Measurements from ENCODE around the gene VPS13D. TPM values are rescaled to one million over a fixed set of nuclear protein-coding genes. Genes with fewer than 3 reads are reported as not detected.

The VPS13D gene
- polyA plus RNA-seq, 1 of the 3 experiments (the other 2 are of a cell fraction), result 15.0 TPM

- H3K36me3 ChIP-seq (replicated peaks in 1 of 2; ENCODE audit: control insufficient read depth in 1 of 2, insufficient read depth in 2 of 2, low read length in 1 of 2), result no peaks in the 10 kb centered on the region
- H3K27me3 ChIP-seq (ENCODE audit: insufficient read depth), result no peaks in the 10 kb centered on the region
- peaks cover 24% of the 10 kb centered on the region for H3F3A ChIP-seq (replicated peaks; ENCODE audit: insufficient read depth)
- no peak overlapping the region for H3K4me3 ChIP-seq (ENCODE audit: low read depth in 2 of 2, low read length in 1 of 2)
- no peak overlapping the region for H2AFZ ChIP-seq (ENCODE audit: low read depth)
- H3K4me1 ChIP-seq (ENCODE audit: control insufficient read depth in 1 of 2, insufficient read depth in 2 of 2, low read depth in 1 of 2, low read length in 1 of 2), result peaks cover 36 to 62% of the 10 kb centered on the region in 2 experiments
- peak overlapping the region in 1 of 2 experiments; percentile 94; a peak in 3 of 4 replicates for H3K27ac ChIP-seq (ENCODE audit: low read depth in 2 of 2, low read length in 1 of 2)
- WGBS (ENCODE audit: low lambda C conversion rate), result 96% methylated on average over 6 of the region's 6 CpGs
- no peak for DNase-seq
- no peak overlapping the region for H3K9ac ChIP-seq
- ChIA-PET POLR2A (no interaction called here), CTCF (no interaction called here)
- no peak for TF ChIP-seq POLR2AphosphoS5 (IDR thresholded peaks at IDR 0.05; ENCODE audit: low read depth, low read length)
- TF ChIP-seq, protein P1, sequence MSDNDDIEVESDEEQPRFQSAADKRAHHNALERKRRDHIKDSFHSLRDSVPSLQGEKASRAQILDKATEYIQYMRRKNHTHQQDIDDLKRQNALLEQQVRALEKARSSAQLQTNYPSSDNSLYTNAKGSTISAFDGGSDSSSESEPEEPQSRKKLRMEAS (IDR thresholded peaks at IDR 0.05; ENCODE audit: low read depth), result no peak
- no peak for TF ChIP-seq NRF1 (IDR thresholded peaks at IDR 0.05; ENCODE audit: low read depth, low read length)
- TF ChIP-seq MEF2A (IDR thresholded peaks at IDR 0.05; ENCODE audit: borderline replicate concordance, low read depth), result no peak
- no peak for TF ChIP-seq JUND (IDR thresholded peaks at IDR 0.05)
- TF ChIP-seq TAF1 (IDR thresholded peaks at IDR 0.05; ENCODE audit: borderline replicate concordance, low read depth, low read length), result no peak
- TF ChIP-seq SIN3A (IDR thresholded peaks at IDR 0.05; ENCODE audit: borderline replicate concordance, low read depth, low read length), result no peak
- TF ChIP-seq SMC3 (IDR thresholded peaks at IDR 0.05; ENCODE audit: low read depth, low read length), result no peak
- no peak for TF ChIP-seq FOXM1 (IDR thresholded peaks at IDR 0.05; ENCODE audit: low read depth)
- TF ChIP-seq EZH2phosphoT487 (IDR thresholded peaks at IDR 0.05; ENCODE audit: borderline replicate concordance, low read depth), result no peak
- no peak for TF ChIP-seq FOSL2 (IDR thresholded peaks at IDR 0.05; ENCODE audit: borderline replicate concordance, low read depth)
- TF ChIP-seq TCF12 (IDR thresholded peaks at IDR 0.05), result no peak
- TF ChIP-seq RFX5 (IDR thresholded peaks at IDR 0.05; ENCODE audit: low read length), result no peak
- no peak for TF ChIP-seq TEAD4 (IDR thresholded peaks at IDR 0.05; ENCODE audit: borderline replicate concordance, insufficient read depth)
- TF ChIP-seq, protein P2, sequence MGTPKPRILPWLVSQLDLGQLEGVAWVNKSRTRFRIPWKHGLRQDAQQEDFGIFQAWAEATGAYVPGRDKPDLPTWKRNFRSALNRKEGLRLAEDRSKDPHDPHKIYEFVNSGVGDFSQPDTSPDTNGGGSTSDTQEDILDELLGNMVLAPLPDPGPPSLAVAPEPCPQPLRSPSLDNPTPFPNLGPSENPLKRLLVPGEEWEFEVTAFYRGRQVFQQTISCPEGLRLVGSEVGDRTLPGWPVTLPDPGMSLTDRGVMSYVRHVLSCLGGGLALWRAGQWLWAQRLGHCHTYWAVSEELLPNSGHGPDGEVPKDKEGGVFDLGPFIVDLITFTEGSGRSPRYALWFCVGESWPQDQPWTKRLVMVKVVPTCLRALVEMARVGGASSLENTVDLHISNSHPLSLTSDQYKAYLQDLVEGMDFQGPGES (IDR thresholded peaks at IDR 0.05; ENCODE audit: low read depth, low read length), result no peak
- no peaks in the 10 kb centered on the region for H4K20me1 ChIP-seq (ENCODE audit: insufficient read depth)
- H3K4me2 ChIP-seq, result no peak overlapping the region
- no peaks in the 10 kb centered on the region for H3K79me2 ChIP-seq (ENCODE audit: insufficient read depth)
- H3K9me3 ChIP-seq, result no peaks in the 10 kb centered on the region
- no peaks in the 10 kb centered on the region for H3K9me2 ChIP-seq
These were observed 249.5 kb downstream of the VPS13D start for GRCh38 chr1:12479311-12479710.

- H3K36me3 ChIP-seq (replicated peaks in 1 of 2; ENCODE audit: control insufficient read depth in 1 of 2, insufficient read depth in 2 of 2, low read length in 1 of 2), result no peaks in the 10 kb centered on the region
- no peak overlapping the region for H3K9ac ChIP-seq
- 100% methylated on average over 3 of the region's 3 CpGs for WGBS (ENCODE audit: low lambda C conversion rate)
- no peak overlapping the region for H2AFZ ChIP-seq (ENCODE audit: low read depth)
- no peak overlapping the region for H3K4me3 ChIP-seq (ENCODE audit: low read depth in 2 of 2, low read length in 1 of 2)
- H3K27ac ChIP-seq (ENCODE audit: low read depth in 2 of 2, low read length in 1 of 2), result peak overlapping the region; percentile 73 to 94
- no peaks in the 10 kb centered on the region for H3K79me2 ChIP-seq (ENCODE audit: insufficient read depth)
- no peaks in the 10 kb centered on the region for H3K9me2 ChIP-seq
- H3K4me1 ChIP-seq (ENCODE audit: control insufficient read depth in 1 of 2, insufficient read depth in 2 of 2, low read depth in 1 of 2, low read length in 1 of 2), result peaks cover 36 to 61% of the 10 kb centered on the region in 2 experiments
- CTCF ChIA-PET, result no interaction called here
- 0 out of 2 replicates have a peak overlapping the region, but pooled peaks have one; percentile 51 for H3K4me2 ChIP-seq
- no peak for DNase-seq
- H3K9me3 ChIP-seq, result no peaks in the 10 kb centered on the region
- H4K20me1 ChIP-seq (ENCODE audit: insufficient read depth), result no peaks in the 10 kb centered on the region
- peaks cover 24% of the 10 kb centered on the region for H3F3A ChIP-seq (replicated peaks; ENCODE audit: insufficient read depth)
- POLR2A ChIA-PET, result no interaction called here
- H3K27me3 ChIP-seq (ENCODE audit: insufficient read depth), result no peaks in the 10 kb centered on the region
- TF ChIP-seq FOXM1 (IDR thresholded peaks at IDR 0.05; ENCODE audit: low read depth) (no peak), USF1 (IDR thresholded peaks at IDR 0.05; ENCODE audit: borderline replicate concordance, low read depth) (no peak), TCF12 (IDR thresholded peaks at IDR 0.05) (no peak), RCOR1 (IDR thresholded peaks at IDR 0.05; ENCODE audit: low read length) (no peak), GABPA (IDR thresholded peaks at IDR 0.05; ENCODE audit: low read depth) (no peak), TAF1 (IDR thresholded peaks at IDR 0.05; ENCODE audit: borderline replicate concordance, low read depth, low read length) (no peak), JUND (IDR thresholded peaks at IDR 0.05) (no peak), EP300 (IDR thresholded peaks at IDR 0.05; ENCODE audit: borderline replicate concordance in 1 of 2, low read depth in 1 of 2, low read length in 1 of 2) (no peak), MXI1 (IDR thresholded peaks at IDR 0.05; ENCODE audit: low read depth, low read length) (no peak), EZH2phosphoT487 (IDR thresholded peaks at IDR 0.05; ENCODE audit: borderline replicate concordance, low read depth) (no peak), GATA2 (CRISPR knock-in tag; IDR thresholded peaks at IDR 0.05) (no peak), ELF1 (IDR thresholded peaks at IDR 0.05) (no peak), YY1 (IDR thresholded peaks at IDR 0.05; ENCODE audit: low read depth) (no peak), FOSL2 (IDR thresholded peaks at IDR 0.05; ENCODE audit: borderline replicate concordance, low read depth) (no peak), PBX3 (IDR thresholded peaks at IDR 0.05) (no peak), RFX5 (IDR thresholded peaks at IDR 0.05; ENCODE audit: low read length) (no peak), FOXJ3 (CRISPR knock-in tag; IDR thresholded peaks at IDR 0.05) (no peak), RXRA (IDR thresholded peaks at IDR 0.05; ENCODE audit: borderline replicate concordance, low read depth) (no peak)
These were observed 250.2 kb downstream of the VPS13D start for GRCh38 chr1:12480041-12480440.

Data from SK-N-SH (cell line).